ENCODE results near the gene PARD3.

The PARD3 gene

DNA sequence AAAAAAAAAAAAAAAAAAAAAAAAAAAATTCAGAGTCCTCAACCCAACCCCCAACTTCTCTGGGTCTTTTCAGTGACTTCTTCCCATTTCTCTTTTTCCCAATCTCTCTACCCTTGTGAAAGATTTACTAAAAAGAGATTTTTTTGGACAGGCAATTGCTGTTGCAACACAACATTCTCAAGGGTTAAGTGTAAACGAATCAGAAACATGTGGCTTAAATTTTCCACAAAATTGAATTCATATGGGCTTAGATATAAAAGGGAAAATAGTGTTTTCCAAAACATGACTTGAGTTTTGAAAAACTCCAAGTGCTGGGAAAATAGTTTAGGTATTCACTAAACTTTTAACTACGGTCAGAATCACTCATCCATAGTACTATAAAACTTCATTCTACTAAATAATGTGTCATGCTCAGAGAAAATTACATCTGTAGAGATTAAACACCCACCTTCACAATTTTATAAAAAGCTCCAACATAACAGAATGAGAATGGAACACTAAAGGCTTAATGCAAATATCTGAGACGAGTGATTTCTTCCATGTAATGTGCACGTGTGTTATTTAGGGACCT is 643.1 kb downstream of the PARD3 start:
- H3K9me3 ChIP-seq (ENCODE audit: control insufficient read depth in 2 of 2, low read length in 2 of 2) = no peaks in the 10 kb centered on the region
- no peak overlapping the region for H3K9ac ChIP-seq (ENCODE audit: low read length in 2 of 2)
- no peak overlapping the region for H3K4me3 ChIP-seq (ENCODE audit: low read length in 2 of 2)
- no peaks in the 10 kb centered on the region for H3K4me1 ChIP-seq (ENCODE audit: control insufficient read depth, insufficient read depth, low read length)
- no peaks in the 10 kb centered on the region for H3K36me3 ChIP-seq (ENCODE audit: control insufficient read depth in 2 of 2, insufficient read depth in 2 of 2, low read length in 2 of 2)
- H3K27me3 ChIP-seq (ENCODE audit: control insufficient read depth in 1 of 2, insufficient read depth in 2 of 2, low read length in 2 of 2) = no peaks in the 10 kb centered on the region
- no peak overlapping the region for H3K27ac ChIP-seq (ENCODE audit: low read length)

DNA sequence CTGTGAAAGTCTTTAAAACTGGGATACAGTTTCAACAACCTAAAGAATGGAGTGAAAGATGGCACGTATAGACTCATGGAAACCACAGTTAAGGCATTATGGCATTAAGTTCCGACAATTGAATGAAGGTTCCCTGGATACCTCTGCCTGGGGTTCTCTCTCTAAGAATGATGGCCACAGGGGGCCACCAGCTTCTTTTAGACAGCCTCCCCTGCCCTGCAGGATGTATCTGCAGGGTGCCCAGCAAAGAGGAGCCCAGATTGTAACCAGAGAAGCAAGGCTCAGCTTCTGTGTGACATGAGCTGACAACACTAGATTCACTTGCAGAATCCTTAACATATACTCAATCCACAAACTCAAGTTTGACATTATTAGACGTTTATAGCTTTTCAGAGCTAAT is 645.4 kb downstream of the PARD3 start:
- Histone ChIP-seq H3K4me1 (ENCODE audit: control insufficient read depth, insufficient read depth, low read length) (no peaks in the 10 kb centered on the region), H3K27ac (ENCODE audit: low read length) (no peak overlapping the region), H3K36me3 (ENCODE audit: control insufficient read depth in 2 of 2, insufficient read depth in 2 of 2, low read length in 2 of 2) (no peaks in the 10 kb centered on the region), H3K9me3 (ENCODE audit: control insufficient read depth in 2 of 2, low read length in 2 of 2) (no peaks in the 10 kb centered on the region), H3K4me3 (ENCODE audit: low read length in 2 of 2) (no peak overlapping the region), H3K27me3 (ENCODE audit: control insufficient read depth in 1 of 2, insufficient read depth in 2 of 2, low read length in 2 of 2) (no peaks in the 10 kb centered on the region), H3K9ac (ENCODE audit: low read length in 2 of 2) (no peak overlapping the region)

DNA sequence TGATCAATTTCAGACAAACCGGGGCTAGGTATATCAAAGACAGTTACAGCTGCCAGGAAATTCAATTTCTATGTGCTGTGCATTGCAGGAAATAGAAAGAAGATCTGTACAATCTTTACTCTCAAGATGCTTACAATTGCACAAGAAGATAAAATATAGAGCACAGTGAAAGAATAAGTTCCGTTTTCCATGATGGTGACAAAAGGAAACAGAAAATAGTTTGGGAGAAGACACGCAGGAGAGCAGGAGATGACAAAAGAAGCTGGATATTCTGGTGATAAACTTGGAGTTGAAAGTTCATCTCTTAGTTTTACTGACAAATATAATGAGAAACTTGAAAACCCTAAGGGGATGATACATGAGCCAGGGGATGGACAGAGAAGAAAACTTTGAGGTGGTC is 646.0 kb downstream of the PARD3 start:
- Histone ChIP-seq H3K27ac (ENCODE audit: low read length) (no peak overlapping the region), H3K36me3 (ENCODE audit: control insufficient read depth in 2 of 2, insufficient read depth in 2 of 2, low read length in 2 of 2) (no peaks in the 10 kb centered on the region), H3K9ac (ENCODE audit: low read length in 2 of 2) (no peak overlapping the region), H3K27me3 (ENCODE audit: control insufficient read depth in 1 of 2, insufficient read depth in 2 of 2, low read length in 2 of 2) (no peaks in the 10 kb centered on the region), H3K9me3 (ENCODE audit: control insufficient read depth in 2 of 2, low read length in 2 of 2) (no peaks in the 10 kb centered on the region), H3K4me3 (ENCODE audit: low read length in 2 of 2) (no peak overlapping the region), H3K4me1 (ENCODE audit: control insufficient read depth, insufficient read depth, low read length) (no peaks in the 10 kb centered on the region)

DNA sequence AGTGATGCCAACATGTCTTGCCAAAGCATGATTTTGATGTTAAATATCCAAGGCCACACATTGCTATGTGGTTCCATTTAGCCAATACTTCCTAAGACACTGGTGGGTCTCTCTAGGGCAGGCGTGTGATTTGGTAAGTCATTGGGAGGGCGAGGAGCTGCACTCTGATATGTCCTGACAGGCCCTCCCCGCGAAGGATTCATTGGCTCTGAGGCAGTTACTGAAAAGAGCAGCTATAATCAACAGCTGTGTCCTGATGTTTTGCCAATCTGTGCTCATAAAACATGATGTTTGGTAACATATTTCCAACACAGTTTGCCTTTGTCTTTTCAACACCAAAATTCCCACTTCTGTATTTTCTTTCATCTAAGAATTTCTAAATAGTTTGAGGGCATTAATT is 646.7 kb downstream of the PARD3 start:
- Histone ChIP-seq H3K27ac (ENCODE audit: low read length) (no peak overlapping the region), H3K4me3 (ENCODE audit: low read length in 2 of 2) (no peak overlapping the region), H3K4me1 (ENCODE audit: control insufficient read depth, insufficient read depth, low read length) (no peaks in the 10 kb centered on the region), H3K27me3 (ENCODE audit: control insufficient read depth in 1 of 2, insufficient read depth in 2 of 2, low read length in 2 of 2) (no peaks in the 10 kb centered on the region), H3K9ac (ENCODE audit: low read length in 2 of 2) (no peak overlapping the region), H3K9me3 (ENCODE audit: control insufficient read depth in 2 of 2, low read length in 2 of 2) (no peaks in the 10 kb centered on the region), H3K36me3 (ENCODE audit: control insufficient read depth in 2 of 2, insufficient read depth in 2 of 2, low read length in 2 of 2) (no peaks in the 10 kb centered on the region)

DNA sequence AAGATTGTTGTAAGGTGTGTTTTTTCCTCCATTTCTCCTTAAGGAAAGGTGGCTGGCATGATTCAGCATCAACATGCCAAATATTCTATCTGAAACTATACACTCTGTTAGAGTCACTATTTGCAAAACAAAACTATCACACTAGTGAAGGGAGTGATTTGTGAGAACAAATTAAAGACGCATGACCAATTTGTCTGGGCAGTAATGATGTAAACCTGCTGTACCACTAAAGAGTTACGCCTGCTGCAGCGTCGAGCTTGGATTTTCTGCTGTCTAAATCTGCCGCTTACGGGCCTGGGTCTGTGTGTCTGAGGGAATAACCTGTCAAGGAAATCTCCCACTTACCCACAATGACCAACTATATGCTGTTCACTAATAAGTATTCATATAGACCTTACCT is 648.3 kb downstream of the PARD3 start:
- Histone ChIP-seq H3K4me3 (ENCODE audit: low read length in 2 of 2) (no peak overlapping the region), H3K27me3 (ENCODE audit: control insufficient read depth in 1 of 2, insufficient read depth in 2 of 2, low read length in 2 of 2) (no peaks in the 10 kb centered on the region)

DNA sequence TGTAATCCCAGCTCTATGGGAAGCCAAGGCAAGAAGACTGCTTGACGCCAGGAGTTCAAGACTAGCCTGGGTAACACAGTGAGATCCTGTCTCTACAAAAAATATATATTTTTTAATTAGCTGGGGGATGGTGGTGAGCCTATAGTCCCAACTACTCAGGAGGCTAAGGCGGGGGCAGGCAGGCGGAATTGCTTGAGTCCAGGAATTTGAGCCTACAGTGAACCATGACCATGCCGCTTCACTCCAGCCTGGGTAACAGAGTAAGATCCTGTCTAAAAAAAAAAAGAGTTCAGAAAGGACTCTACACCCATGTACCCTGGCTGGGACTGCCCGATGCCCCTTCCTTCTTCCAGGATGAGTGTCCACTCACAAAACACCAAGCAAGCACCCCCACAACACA is 648.7 kb downstream of the PARD3 start:
- no peaks in the 10 kb centered on the region for H3K4me1 ChIP-seq (ENCODE audit: control insufficient read depth, insufficient read depth, low read length)
- H3K36me3 ChIP-seq (ENCODE audit: control insufficient read depth in 2 of 2, insufficient read depth in 2 of 2, low read length in 2 of 2) = no peaks in the 10 kb centered on the region
- H3K27me3 ChIP-seq (ENCODE audit: control insufficient read depth in 1 of 2, insufficient read depth in 2 of 2, low read length in 2 of 2) = no peaks in the 10 kb centered on the region
- H3K4me3 ChIP-seq (ENCODE audit: low read length in 2 of 2) = no peak overlapping the region
- no peak overlapping the region for H3K9ac ChIP-seq (ENCODE audit: low read length in 2 of 2)
- H3K27ac ChIP-seq (ENCODE audit: low read length) = no peak overlapping the region
- no peaks in the 10 kb centered on the region for H3K9me3 ChIP-seq (ENCODE audit: control insufficient read depth in 2 of 2, low read length in 2 of 2)

More for the DNA sequence above, 648.3 kb downstream of the PARD3 start:
- H3K9ac ChIP-seq (ENCODE audit: low read length in 2 of 2) = no peak overlapping the region
- H3K4me1 ChIP-seq (ENCODE audit: control insufficient read depth, insufficient read depth, low read length) = no peaks in the 10 kb centered on the region
- no peaks in the 10 kb centered on the region for H3K9me3 ChIP-seq (ENCODE audit: control insufficient read depth in 2 of 2, low read length in 2 of 2)
- no peak overlapping the region for H3K27ac ChIP-seq (ENCODE audit: low read length)
- H3K36me3 ChIP-seq (ENCODE audit: control insufficient read depth in 2 of 2, insufficient read depth in 2 of 2, low read length in 2 of 2) = no peaks in the 10 kb centered on the region

DNA sequence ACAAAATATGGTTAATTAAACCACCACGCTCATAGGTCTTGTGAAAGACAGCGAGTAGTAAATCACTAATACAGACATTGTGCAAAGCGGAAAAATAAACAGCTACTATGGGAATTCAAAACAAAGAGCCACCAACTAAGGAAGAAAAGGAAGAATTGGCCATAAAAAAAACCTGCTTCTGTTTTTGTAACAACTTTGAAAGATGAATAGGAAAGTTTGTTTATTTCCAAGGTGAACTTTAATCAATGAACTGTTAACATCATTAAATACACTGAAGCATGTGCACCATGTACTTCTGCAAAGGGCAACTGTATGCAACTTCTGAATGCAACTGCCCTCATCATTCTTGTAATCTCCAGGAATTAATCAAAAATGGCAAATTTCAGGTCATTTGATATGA is 651.1 kb downstream of the PARD3 start:
- Histone ChIP-seq H3K36me3 (ENCODE audit: control insufficient read depth in 2 of 2, insufficient read depth in 2 of 2, low read length in 2 of 2) (no peaks in the 10 kb centered on the region), H3K27ac (ENCODE audit: low read length) (no peak overlapping the region), H3K4me3 (ENCODE audit: low read length in 2 of 2) (no peak overlapping the region), H3K27me3 (ENCODE audit: control insufficient read depth in 1 of 2, insufficient read depth in 2 of 2, low read length in 2 of 2) (no peaks in the 10 kb centered on the region), H3K9me3 (ENCODE audit: control insufficient read depth in 2 of 2, low read length in 2 of 2) (no peaks in the 10 kb centered on the region), H3K9ac (ENCODE audit: low read length in 2 of 2) (no peak overlapping the region), H3K4me1 (ENCODE audit: control insufficient read depth, insufficient read depth, low read length) (no peaks in the 10 kb centered on the region)

DNA sequence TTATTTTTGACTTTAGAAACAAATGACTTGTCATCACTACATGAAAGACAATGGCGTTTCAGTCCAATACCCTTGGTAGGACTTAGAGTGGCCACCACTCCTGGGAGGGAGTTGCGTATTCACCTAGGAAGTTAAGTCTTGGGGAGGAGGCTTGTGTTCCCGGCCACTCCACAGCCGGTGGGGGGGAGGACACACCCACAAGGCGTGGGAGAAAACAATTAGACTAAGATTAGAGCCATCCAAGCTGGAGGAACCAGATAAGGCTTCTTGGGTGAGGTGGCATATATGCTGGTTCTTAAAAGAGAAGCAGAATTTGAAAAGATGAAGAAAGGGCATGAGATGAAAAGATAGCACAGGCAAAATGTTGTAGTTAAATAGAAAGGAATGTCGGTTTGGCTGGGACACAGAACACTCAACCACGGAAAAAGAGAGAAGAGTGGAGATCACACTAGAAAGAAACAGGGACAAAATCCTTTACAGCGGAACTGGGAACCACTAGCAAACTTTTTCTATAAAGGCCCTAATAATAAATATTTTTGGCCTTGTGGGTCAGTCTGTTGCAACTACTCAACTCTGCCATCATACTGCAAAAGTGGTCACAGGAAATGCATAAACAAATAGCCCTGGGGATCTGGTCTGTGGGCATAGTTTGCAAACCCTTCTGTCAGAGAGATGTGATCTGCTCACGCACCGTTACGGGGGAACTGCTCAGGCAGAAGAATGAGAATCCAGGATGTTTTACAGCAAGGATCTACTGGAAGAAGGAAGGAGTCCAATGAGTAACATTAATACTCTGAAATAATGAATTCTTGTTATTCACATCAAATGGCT is 651.8 kb downstream of the PARD3 start:
- Histone ChIP-seq H3K9me3 (ENCODE audit: control insufficient read depth in 2 of 2, low read length in 2 of 2) (no peaks in the 10 kb centered on the region), H3K4me3 (ENCODE audit: low read length in 2 of 2) (no peak overlapping the region), H3K36me3 (ENCODE audit: control insufficient read depth in 2 of 2, insufficient read depth in 2 of 2, low read length in 2 of 2) (no peaks in the 10 kb centered on the region), H3K27me3 (ENCODE audit: control insufficient read depth in 1 of 2, insufficient read depth in 2 of 2, low read length in 2 of 2) (no peaks in the 10 kb centered on the region), H3K27ac (ENCODE audit: low read length) (no peak overlapping the region), H3K9ac (ENCODE audit: low read length in 2 of 2) (no peak overlapping the region), H3K4me1 (ENCODE audit: control insufficient read depth, insufficient read depth, low read length) (no peaks in the 10 kb centered on the region)

DNA sequence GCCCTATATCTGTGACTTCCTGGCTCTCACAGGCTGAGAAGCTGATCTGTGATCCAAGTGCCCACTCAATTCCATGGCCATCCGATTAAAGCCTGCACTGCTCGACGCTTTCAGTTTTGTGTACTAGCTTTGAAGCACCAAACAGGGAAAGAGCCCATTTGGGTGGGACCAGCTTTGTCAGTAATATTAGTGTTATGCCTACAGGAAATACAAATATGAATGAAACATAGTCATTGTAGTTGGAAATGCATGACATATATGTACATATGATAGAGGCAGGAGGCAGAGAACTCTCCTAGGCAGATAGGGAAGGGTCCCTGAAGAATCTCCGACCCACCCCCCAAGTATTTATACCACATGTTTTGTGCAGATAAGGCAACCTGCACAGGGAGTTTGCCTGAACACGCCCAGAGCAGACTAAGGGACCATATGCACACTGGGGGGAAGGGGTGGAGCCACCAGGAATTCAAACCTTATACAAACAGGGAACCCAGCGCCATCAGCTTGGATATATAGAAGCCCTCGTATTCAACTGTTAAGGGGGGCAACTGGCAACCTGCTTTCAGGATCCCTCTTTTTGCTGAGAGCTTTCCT is 653.2 kb downstream of the PARD3 start:
- H3K4me1 ChIP-seq (ENCODE audit: control insufficient read depth, insufficient read depth, low read length) = peaks cover 3% of the 10 kb centered on the region
- no peak overlapping the region for H3K4me3 ChIP-seq (ENCODE audit: low read length in 2 of 2)
- H3K27me3 ChIP-seq (ENCODE audit: control insufficient read depth in 1 of 2, insufficient read depth in 2 of 2, low read length in 2 of 2) = no peaks in the 10 kb centered on the region
- no peak overlapping the region for H3K9ac ChIP-seq (ENCODE audit: low read length in 2 of 2)
- no peaks in the 10 kb centered on the region for H3K36me3 ChIP-seq (ENCODE audit: control insufficient read depth in 2 of 2, insufficient read depth in 2 of 2, low read length in 2 of 2)
- H3K9me3 ChIP-seq (ENCODE audit: control insufficient read depth in 2 of 2, low read length in 2 of 2) = no peaks in the 10 kb centered on the region
- H3K27ac ChIP-seq (ENCODE audit: low read length) = no peak overlapping the region

DNA sequence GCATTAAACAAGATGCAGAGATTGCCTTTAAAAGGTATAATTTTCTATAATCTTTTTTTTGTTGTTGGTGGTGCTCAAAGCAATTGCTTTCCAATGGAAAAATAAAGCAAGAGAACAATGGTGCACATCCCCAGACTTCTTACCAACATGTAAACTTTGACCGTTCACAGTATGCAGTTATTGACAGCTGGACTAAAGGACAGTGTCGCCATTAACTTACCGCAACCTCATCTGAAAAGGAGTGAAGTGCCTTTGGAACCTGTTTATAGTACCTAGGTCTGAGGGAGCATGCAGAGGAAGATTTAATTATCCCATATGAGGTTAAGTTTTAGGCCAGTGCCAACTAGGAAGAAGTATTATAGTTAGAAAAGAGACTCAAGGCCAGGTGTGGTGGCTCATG is 654.5 kb downstream of the PARD3 start:
- Histone ChIP-seq H3K4me1 (ENCODE audit: control insufficient read depth, insufficient read depth, low read length) (peaks cover 3% of the 10 kb centered on the region), H3K27me3 (ENCODE audit: control insufficient read depth in 1 of 2, insufficient read depth in 2 of 2, low read length in 2 of 2) (no peaks in the 10 kb centered on the region), H3K9ac (ENCODE audit: low read length in 2 of 2) (no peak overlapping the region), H3K36me3 (ENCODE audit: control insufficient read depth in 2 of 2, insufficient read depth in 2 of 2, low read length in 2 of 2) (no peaks in the 10 kb centered on the region), H3K9me3 (ENCODE audit: control insufficient read depth in 2 of 2, low read length in 2 of 2) (no peaks in the 10 kb centered on the region), H3K4me3 (ENCODE audit: low read length in 2 of 2) (no peak overlapping the region), H3K27ac (ENCODE audit: low read length) (no peak overlapping the region)

DNA sequence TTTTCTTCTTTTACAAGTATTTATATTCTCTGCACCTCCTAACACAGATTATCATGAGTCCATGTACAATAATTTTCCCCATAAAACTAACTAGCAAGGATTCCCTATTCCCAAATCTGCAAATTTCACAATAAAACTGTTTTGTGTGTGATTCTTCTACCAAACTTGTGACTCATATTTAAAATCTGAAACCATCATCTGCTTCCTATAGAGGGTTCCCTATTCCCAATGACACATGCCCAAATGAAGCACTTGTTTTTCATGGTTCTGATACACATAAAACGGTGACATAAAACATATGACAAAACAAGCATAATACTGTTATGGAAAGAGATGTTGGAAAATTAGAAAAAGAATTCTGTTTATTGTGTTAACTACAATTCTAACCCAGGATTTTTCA is 657.6 kb downstream of the PARD3 start:
- Histone ChIP-seq H3K4me1 (ENCODE audit: control insufficient read depth, insufficient read depth, low read length) (peaks cover 3% of the 10 kb centered on the region), H3K9ac (ENCODE audit: low read length in 2 of 2) (no peak overlapping the region), H3K36me3 (ENCODE audit: control insufficient read depth in 2 of 2, insufficient read depth in 2 of 2, low read length in 2 of 2) (no peaks in the 10 kb centered on the region), H3K4me3 (ENCODE audit: low read length in 2 of 2) (no peak overlapping the region), H3K9me3 (ENCODE audit: control insufficient read depth in 2 of 2, low read length in 2 of 2) (no peaks in the 10 kb centered on the region), H3K27me3 (ENCODE audit: control insufficient read depth in 1 of 2, insufficient read depth in 2 of 2, low read length in 2 of 2) (no peaks in the 10 kb centered on the region), H3K27ac (ENCODE audit: low read length) (no peak overlapping the region)

Measured in stomach smooth muscle (tissue), 2 donors.